Stimulated activated CD4-positive, alpha-beta T cell treated with anti-CD3 and anti-CD28 coated beads, Interleukin-12 subunit alpha, Interleukin-12 subunit beta, amount 100 ng/mL, for 48 hours (primary cell): ENCODE measurements around the gene CMAS.
"Not testable (repeated sequence)": the region's sequence is repeated elsewhere in the genome, so short reads cannot be mapped to it uniquely, and the experiment has no call there.

Source experiments
- DNase-seq, 3 donors: peaks; one replicate each; pipeline ENCODE4 v3.0.0-alpha.2; 2020; ENCODE audit warnings: low read depth in 2 of 3, low spot score in 1 of 3

Gene CMAS

DNA sequence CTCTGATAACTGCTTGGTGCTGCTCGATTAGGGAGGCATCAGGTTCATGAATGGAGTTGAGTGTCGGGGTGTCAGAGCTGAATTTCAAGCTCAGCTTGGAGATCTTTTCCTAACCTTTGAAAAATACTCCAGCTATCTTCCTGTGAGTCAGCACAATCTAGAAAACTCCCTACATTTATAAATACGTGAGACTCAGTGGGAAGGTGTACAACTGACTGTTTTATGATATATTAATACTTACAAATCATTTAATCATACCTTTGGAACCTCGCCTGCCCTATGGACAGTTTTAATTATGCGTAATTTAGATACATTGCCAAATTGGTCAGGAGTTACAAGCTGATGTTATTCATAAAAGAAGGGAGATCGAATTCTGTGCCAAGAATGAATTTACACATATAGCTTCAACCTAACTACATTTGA lies 961 bp downstream of the CMAS start:
- DNase-seq: no peak

GRCh38 chr12:22047494-22047893 lies 1.5 kb downstream of the CMAS start:
- DNase-seq: no peak

GRCh38 chr12:22048351-22049041 lies 2.5 kb downstream of the CMAS start:
- DNase-seq: no peak

DNA sequence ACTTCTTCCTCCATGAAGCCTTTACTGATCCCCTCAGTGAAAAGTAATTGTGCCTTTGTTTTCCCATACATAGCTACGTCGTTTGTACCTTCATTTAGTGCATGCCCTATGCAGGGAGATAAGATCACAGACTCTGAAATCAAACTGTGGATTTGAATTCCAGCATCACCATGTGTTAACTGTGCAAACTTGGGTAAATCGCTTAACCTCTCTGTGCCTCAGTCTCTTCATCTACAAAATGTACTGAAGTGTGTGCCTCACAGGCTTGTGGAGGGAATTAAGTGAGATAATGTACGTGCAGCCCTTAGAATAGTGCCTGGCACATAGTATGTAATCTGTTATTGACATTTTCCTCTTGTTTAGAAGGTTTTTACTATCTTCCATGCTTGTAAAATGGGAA lies 4.1 kb downstream of the CMAS start:
- no peak for DNase-seq

GRCh38 chr12:22051114-22051698 lies 5.2 kb downstream of the CMAS start:
- DNase-seq: no peak

DNA sequence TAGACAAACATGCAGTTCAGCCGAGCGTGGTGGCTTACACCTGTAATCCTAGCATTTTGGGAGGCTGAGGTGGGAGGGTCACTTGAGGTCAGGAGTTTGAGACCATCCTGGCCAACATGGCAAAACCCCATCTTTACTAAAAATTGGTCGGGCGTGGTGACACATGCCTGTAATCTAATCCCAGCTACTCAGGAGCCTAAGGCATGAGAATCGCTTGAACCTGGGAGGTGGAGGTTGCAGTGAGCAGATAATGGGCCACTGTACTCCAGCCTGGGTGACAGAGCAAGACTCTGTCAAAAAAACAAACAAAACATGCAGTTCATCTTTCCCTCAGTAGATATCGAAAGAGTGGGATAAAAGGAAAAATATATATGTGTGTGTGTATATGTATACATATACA lies 7.0 kb downstream of the CMAS start:
- DNase-seq: not testable (repeated sequence)

DNA sequence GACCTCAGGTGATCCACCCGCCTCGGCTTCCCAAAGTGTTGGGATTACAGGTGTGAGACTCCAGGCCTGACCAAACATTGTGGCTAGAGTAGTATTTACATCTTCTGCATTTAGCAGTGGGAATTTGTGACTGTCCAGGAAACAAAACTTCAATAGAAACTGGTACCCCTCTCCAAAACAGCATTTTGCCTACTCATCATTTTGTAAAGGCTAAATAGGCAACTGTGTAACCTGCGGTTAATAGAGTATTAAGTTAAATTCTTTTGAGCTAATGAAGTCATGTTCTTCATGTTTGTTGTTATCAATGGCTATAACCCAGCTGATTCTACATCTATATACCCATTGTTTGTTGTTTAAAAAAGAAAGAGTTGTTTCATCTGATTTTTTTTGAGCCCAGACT lies 8.1 kb downstream of the CMAS start:
- no peak for DNase-seq

GRCh38 chr12:22056607-22057006 lies 10.6 kb downstream of the CMAS start:
- DNase-seq: no peak

DNA sequence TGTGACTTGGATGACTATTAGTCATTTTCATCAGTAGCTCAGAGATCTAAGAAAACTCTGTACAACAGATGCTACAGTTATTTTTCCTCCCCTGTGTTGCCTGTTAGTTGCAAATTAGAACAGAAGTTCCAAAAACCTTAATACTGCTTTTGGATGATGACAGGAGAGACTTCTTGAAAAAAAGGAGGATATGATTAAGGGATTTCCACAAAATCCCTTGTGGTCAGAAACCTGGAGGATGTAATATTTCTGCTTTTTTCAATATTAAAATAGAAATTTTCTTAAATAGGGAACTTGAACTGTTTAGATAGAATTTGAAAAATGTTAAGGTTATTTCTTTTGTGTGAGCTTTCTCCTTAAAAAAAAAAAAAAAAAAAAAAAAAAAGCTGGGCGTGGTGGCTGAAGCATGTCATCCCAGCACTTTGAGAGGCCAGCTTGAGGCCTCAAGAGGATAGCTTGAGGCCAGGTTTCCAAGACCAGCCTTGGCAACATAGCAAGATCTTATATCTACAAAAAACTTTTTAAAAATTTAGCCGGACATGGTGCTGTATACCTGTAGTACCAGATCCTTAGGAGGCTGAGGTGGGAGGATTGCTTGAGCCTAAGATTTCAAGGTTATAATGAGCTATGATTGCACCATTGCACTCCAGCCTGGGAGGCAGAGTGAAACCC lies 14.1 kb downstream of the CMAS start:
- DNase-seq: no peak

DNA sequence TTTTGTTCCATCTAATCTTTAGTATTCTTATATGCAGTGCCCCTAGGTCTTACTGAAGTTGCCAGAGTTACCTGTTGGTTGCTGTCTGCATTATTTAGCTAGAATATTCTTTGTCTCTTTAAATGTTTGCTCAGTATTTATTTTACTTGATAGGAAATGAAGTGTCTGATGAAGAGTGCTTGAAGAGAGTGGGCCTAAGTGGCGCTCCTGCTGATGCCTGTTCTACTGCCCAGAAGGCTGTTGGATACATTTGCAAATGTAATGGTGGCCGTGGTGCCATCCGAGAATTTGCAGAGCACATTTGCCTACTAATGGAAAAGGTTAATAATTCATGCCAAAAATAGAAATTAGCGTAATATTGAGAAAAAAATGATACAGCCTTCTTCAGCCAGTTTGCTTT lies 18.9 kb downstream of the CMAS start:
- DNase-seq: no peak

GRCh38 chr12:22066310-22066709 lies 20.3 kb downstream of the CMAS start:
- DNase-seq: no peak

GRCh38 chr12:22069851-22070250 lies 23.8 kb downstream of the CMAS start:
- no peak for DNase-seq

- no peak for DNase-seq
These were observed 36.2 kb downstream of the CMAS start for GRCh38 chr12:22082190-22082701.

- peak in 1 of 3 donors; percentile 22 for DNase-seq
These were observed 37.1 kb downstream of the CMAS start for GRCh38 chr12:22083167-22083566.

DNA sequence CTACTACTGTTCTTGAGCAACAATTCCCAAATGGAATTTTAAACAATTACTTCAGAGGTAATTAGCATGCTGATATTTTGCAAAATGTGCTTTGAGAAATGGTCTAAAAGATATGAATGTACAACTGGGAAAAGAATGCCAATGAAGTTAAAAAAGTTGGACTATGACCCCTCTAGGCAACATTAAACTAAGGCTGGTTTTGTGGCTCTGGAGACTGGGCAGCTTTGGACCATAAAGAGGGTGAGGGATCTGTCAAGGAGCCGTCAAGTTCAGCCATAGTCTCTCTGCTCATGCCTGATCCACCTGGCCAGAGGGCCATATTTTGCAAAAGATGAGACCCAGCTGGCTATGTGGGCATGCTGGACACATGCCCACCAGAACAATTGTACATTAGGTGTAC lies 38.8 kb downstream of the CMAS start:
- no peak for DNase-seq

DNA sequence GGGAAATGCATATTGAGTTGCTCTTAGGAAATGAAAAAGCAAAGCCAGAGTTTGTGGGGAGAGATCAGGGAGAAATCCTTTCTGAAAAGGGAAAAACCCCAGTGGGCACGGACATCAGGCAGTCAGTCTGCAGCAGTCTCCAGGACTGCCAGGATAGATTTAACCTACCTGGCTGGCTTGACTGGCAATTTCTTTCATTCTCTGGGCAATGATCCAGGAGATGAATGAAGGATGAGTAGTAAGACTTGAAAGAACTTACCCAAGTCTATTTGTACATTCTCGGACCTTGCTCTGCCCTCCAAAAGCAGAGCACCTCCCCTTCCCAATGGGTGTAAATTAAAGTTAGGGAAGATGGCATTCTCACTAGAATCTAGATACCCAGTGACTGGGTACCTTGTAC lies 42.9 kb downstream of the CMAS start:
- DNase-seq: no peak

GRCh38 chr12:22089486-22089885 lies 43.5 kb downstream of the CMAS start:
- no peak for DNase-seq

GRCh38 chr12:22099062-22099461 lies 53.0 kb downstream of the CMAS start:
- not testable (repeated sequence) for DNase-seq

GRCh38 chr12:22100958-22101748 lies 55.1 kb downstream of the CMAS start:
- DNase-seq: peak in 2 of 3 donors; percentile 24 to 42

GRCh38 chr12:22101749-22102243 lies 55.8 kb downstream of the CMAS start:
- DNase-seq: peak in 1 of 3 donors; percentile 8

DNA sequence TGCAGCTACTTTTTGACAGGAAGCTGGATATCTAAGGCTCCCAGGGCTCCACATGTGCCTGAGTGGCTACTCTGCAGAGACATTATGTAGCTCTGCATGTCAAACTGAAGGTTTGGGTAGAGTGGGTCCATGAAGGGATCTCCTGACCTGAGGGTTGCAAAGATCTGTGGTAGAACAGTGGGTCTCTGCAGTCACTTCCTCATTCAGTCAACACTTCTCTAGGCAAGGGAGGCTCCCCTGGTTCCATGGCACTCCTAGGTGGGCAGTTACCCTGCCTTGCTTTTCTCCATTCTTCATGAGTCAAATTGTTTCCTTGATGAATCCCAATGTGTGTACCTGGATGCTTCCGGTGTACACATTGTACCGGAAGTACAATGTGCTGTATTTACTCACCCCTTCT lies 57.4 kb downstream of the CMAS start:
- DNase-seq: no peak
